HCT116 (cell line): Measurements from ENCODE around the gene SUSD5. TPM values are rescaled to one million over a fixed set of nuclear protein-coding genes. Genes with fewer than 3 reads are reported as not detected.

Source experiments
- ATAC-seq: fragments of 200-7000 bp; cut with Tn5 transposase; 2 replicates; pipeline ENCODE4 v1.9.1; 2020; ENCODE audit warnings: mild to moderate bottlenecking, moderate library complexity
- BruUV-seq: library from RNA; stranded (reverse); fragments of 400-500 nt; replicated peaks from 2 replicates; lab custom pipeline; 2021; lab: Mats Ljungman, UMichigan
- CTCF ChIA-PET: fragments of 300-600 bp; sonication (Branson Sonifier 250); formaldehyde crosslinking; loops from one replicate; lab custom pipeline; 2021; ENCODE audit warnings: antibody characterized with exemption; lab: Charles Lee
- POLR2A ChIA-PET: fragments of 300-600, 350-600 bp; sonication (Branson Sonifier 250); formaldehyde crosslinking; loops from one replicate; lab custom pipeline; 2021; ENCODE audit warnings: antibody characterized with exemption; lab: Charles Lee
- RAD21 ChIA-PET, 2 experiments: fragments of 300-600 bp; sonication (Branson Sonifier 250); formaldehyde crosslinking; loops; one replicate each; lab custom pipeline; 2023; ENCODE audit warnings: low total read pairs in 2 of 2; ENCODE audit not compliant: uncharacterized antibody in 2 of 2, unreplicated experiment in 2 of 2, low non-redundant PET in 1 of 2; lab: Charles Lee
- DNase-seq: peaks from one replicate; pipeline ENCODE4 v3.0.0-alpha.2; 2010; ENCODE audit warnings: low read depth, low spot score
- H2AFZ ChIP-seq: fragments of 200-600 bp; shearing (Covaris generic), sonication (generic); 2 replicates; pipeline ENCODE4 v1.6.1; 2017; ENCODE audit warnings: low read depth, mixed run types, mixed read lengths, antibody characterized with exemption, low read length; ENCODE audit not compliant: poor library complexity, severe bottlenecking
- H3K27ac ChIP-seq: 2 replicates; pipeline ENCODE4 v1.5.1; 2012; ENCODE audit warnings: low read depth, low read length
- H3K27me3 ChIP-seq: fragments of 200-600 bp; sonication (generic); 2 replicates; pipeline ENCODE4 v1.6.1; 2016; ENCODE audit warnings: mixed run types, low read length, mixed read lengths; ENCODE audit not compliant: insufficient read depth
- H3K36me3 ChIP-seq, 2 experiments: fragments of 200-500 bp in 1 of 2; fragments of 200-600 bp in 1 of 2; sonication (Bioruptor generic) in 1 of 2; sonication (generic) in 1 of 2; 2 replicates each; pipeline versions ENCODE4 v1.5.1 to v1.6.1; 2014 to 2016; ENCODE audit warnings: low read length in 2 of 2, inconsistent platforms in 1 of 2, mixed read lengths in 1 of 2, mixed run types in 1 of 2; ENCODE audit not compliant: insufficient read depth in 2 of 2, control insufficient read depth in 1 of 2
- H3K4me1 ChIP-seq, 2 experiments: fragments of 200-600 bp in 1 of 2; sonication (generic) in 1 of 2; 2 replicates each; pipeline versions ENCODE4 v1.5.1 to v1.6.1; 2012 to 2017; ENCODE audit warnings: low read length in 2 of 2, inconsistent platforms in 1 of 2, mild to moderate bottlenecking in 1 of 2, mixed read lengths in 1 of 2, mixed run types in 1 of 2, moderate library complexity in 1 of 2; ENCODE audit not compliant: insufficient read depth in 2 of 2, control insufficient read depth in 1 of 2
- H3K4me2 ChIP-seq: fragments of 200-600 bp; sonication (generic); 2 replicates; pipeline ENCODE4 v1.6.1; 2017; ENCODE audit warnings: mixed run types, low read length, mixed read lengths
- H3K4me3 ChIP-seq, 2 experiments: fragments of 200-600 bp in 1 of 2; sonication (generic) in 1 of 2; replicated peaks in 1 of 2; 2 replicates each; pipeline ENCODE4 v1.5.1; 2011 to 2016; ENCODE audit warnings: low read length in 2 of 2, control low read depth in 1 of 2, low read depth in 1 of 2, mild to moderate bottlenecking in 1 of 2, mixed read lengths in 1 of 2, mixed run types in 1 of 2
- H3K79me2 ChIP-seq: fragments of 200-600 bp; sonication (generic); 2 replicates; pipeline ENCODE4 v1.6.1; 2017; ENCODE audit warnings: mild to moderate bottlenecking, mixed run types, low read length, moderate library complexity, mixed read lengths; ENCODE audit not compliant: insufficient read depth
- H3K9ac ChIP-seq: fragments of 200-600 bp; sonication (generic); 2 replicates; pipeline ENCODE4 v1.6.1; 2016; ENCODE audit warnings: low read length, mixed read lengths
- H3K9me2 ChIP-seq: fragments of 200-600 bp; sonication (generic), shearing (Covaris generic); 2 replicates; pipeline ENCODE4 v1.6.1; 2017; ENCODE audit warnings: mixed run types, mild to moderate bottlenecking, moderate library complexity; ENCODE audit not compliant: insufficient read depth
- H3K9me3 ChIP-seq, 2 experiments: fragments of 200-500 bp in 1 of 2; fragments of 200-600 bp in 1 of 2; sonication (Bioruptor generic) in 1 of 2; sonication (generic) in 1 of 2; 2 replicates each; pipeline ENCODE4 v1.6.1; 2014 to 2017; ENCODE audit warnings: low read length in 2 of 2, mixed read lengths in 2 of 2, inconsistent platforms in 1 of 2, low read depth in 1 of 2, mild to moderate bottlenecking in 1 of 2, mixed run types in 1 of 2, moderate library complexity in 1 of 2; ENCODE audit not compliant: control insufficient read depth in 1 of 2, insufficient read depth in 1 of 2
- H4K20me1 ChIP-seq: fragments of 200-600 bp; sonication (generic), shearing (Covaris generic); 2 replicates; pipeline ENCODE4 v1.6.1; 2017; ENCODE audit warnings: mixed run types, mild to moderate bottlenecking, moderate library complexity; ENCODE audit not compliant: insufficient read depth
- CEBPB ChIP-seq: IDR thresholded peaks from 2 replicates; pipeline ENCODE4 v1.6.1; 2012; ENCODE audit warnings: low read depth
- ELF1 ChIP-seq: IDR thresholded peaks from 2 replicates; pipeline ENCODE4 v1.6.1; 2012; ENCODE audit warnings: low read depth, borderline replicate concordance
- EZH2 ChIP-seq: fragments of 200-600 bp; sonication (generic); IDR thresholded peaks from 2 replicates; pipeline ENCODE4 v1.6.1; 2017; ENCODE audit warnings: antibody characterized with exemption, mixed run types
- EZH2phosphoT487 ChIP-seq: fragments of 200-600 bp; IDR thresholded peaks from 2 replicates; pipeline ENCODE4 v1.6.1; 2018; ENCODE audit warnings: antibody characterized with exemption, borderline replicate concordance
- FOSL1 ChIP-seq: IDR thresholded peaks from 2 replicates; pipeline ENCODE4 v1.6.1; 2012; ENCODE audit warnings: low read depth
- POLR2A ChIP-seq: IDR thresholded peaks from 2 replicates; pipeline ENCODE4 v1.7.0; 2011; ENCODE audit warnings: borderline replicate concordance; ENCODE audit not compliant: insufficient read depth, insufficient read length; ENCODE audit errors: extremely low read depth
- POLR2AphosphoS5 ChIP-seq: IDR thresholded peaks from 2 replicates; pipeline ENCODE4 v1.6.1; 2011; ENCODE audit warnings: mild to moderate bottlenecking, low read depth, low read length, moderate library complexity
- SIN3A ChIP-seq: IDR thresholded peaks from 2 replicates; pipeline ENCODE4 v1.6.1; 2012; ENCODE audit warnings: low read depth
- SP1 ChIP-seq: IDR thresholded peaks from 2 replicates; pipeline ENCODE4 v1.6.1; 2012; ENCODE audit warnings: low read depth
- SRF ChIP-seq: IDR thresholded peaks from 2 replicates; pipeline ENCODE4 v1.6.1; 2012; ENCODE audit warnings: low read depth
- TCF7L2 ChIP-seq: IDR thresholded peaks from 2 replicates; pipeline ENCODE4 v1.7.0; 2011; ENCODE audit warnings: borderline replicate concordance, inconsistent platforms; ENCODE audit not compliant: insufficient read depth, insufficient read length; ENCODE audit errors: extremely low read depth
- YY1 ChIP-seq: IDR thresholded peaks from 2 replicates; pipeline ENCODE4 v1.6.1; 2011; ENCODE audit warnings: low read length, low read depth, moderate library complexity, mild to moderate bottlenecking; ENCODE audit not compliant: insufficient replicate concordance; ENCODE audit errors: extremely low read depth
- ZBTB33 ChIP-seq: IDR thresholded peaks from 2 replicates; pipeline ENCODE4 v1.6.1; 2011; ENCODE audit warnings: mild to moderate bottlenecking, low read length, moderate library complexity; ENCODE audit not compliant: insufficient replicate concordance; ENCODE audit errors: extremely low read depth
- ZFX ChIP-seq: fragments of 450-650 bp; IDR thresholded peaks from 2 replicates; pipeline ENCODE4 v1.6.1; 2017
- intact Hi-C: fragments of 100-400 bp; cut with micrococcal nuclease; formaldehyde crosslinking; loops from 2 replicates; pipeline ENCODE4 v1.10.0; 2022
- total RNA-seq: library from RNA; stranded (reverse); gene quantifications from one replicate; pipeline ENCODE4 v1.2.1, GENCODE V29; 2021; ENCODE audit not compliant: unreplicated experiment
- TF ChIP-seq, protein P1 (sequence below): IDR thresholded peaks from 2 replicates; pipeline ENCODE4 v1.6.1; 2012
- TF ChIP-seq, protein P2 (sequence below): IDR thresholded peaks from 2 replicates; pipeline ENCODE4 v1.6.1; 2012

Gene SUSD5
- total RNA-seq, 1 experiment from 2014 or later, result not detected

DNA sequence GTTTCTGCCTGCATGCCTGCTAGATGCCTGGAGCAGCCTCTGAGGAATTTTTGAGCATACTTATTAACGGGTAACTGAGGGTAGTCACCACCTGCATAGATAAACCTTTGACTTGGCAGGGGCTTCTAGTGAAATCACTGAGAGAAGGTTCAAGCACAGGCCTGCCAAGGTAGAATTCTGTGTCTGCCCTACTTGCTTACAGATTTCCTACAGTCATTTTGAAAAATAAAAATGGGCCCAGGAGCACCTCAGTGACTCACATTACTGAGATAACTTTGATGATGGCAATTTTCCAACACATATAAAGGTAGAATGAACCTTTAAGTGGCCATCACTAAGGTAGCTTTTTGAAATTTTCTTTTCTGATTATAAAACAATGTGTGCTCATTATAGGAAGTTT is 94.0 kb downstream of the SUSD5 start:
- Histone ChIP-seq H3K27me3 (no peaks in the 10 kb centered on the region), H3K79me2 (no peaks in the 10 kb centered on the region), H3K4me1 (peaks cover 0 to 2% of the 10 kb centered on the region in 2 experiments; a peak in 1 of 4 replicates), H3K9ac (no peak overlapping the region), H3K9me3 (no peaks in the 10 kb centered on the region), H3K4me2 (no peak overlapping the region), H3K36me3 (peaks cover 15 to 28% of the 10 kb centered on the region in 2 experiments; a peak in 3 of 4 replicates), H3K9me2 (no peaks in the 10 kb centered on the region), H3K27ac (no peak overlapping the region), H2AFZ (no peak overlapping the region), H3K4me3 (no peak overlapping the region), H4K20me1 (no peaks in the 10 kb centered on the region)
- no TSS peak for BruUV-seq
- DNase-seq (no peak), ATAC-seq (no peak)
- ChIA-PET RAD21 (no interaction called here), POLR2A (interaction anchor here (1.0 kb wide), 1 partner anchor 11 kb away, joined by 3 read pairs; the partner anchor contains the start of gene CRTAP), CTCF (no interaction called here)
- TF ChIP-seq EZH2 (no peak), ELF1 (no peak), FOSL1 (no peak), CEBPB (no peak), SIN3A (no peak), TCF7L2 (no peak), POLR2A (no peak), ZBTB33 (no peak), SP1 (no peak), EZH2phosphoT487 (no peak), ZFX (no peak), POLR2AphosphoS5 (no peak), SRF (no peak), YY1 (no peak)
- TF ChIP-seq, protein P1, sequence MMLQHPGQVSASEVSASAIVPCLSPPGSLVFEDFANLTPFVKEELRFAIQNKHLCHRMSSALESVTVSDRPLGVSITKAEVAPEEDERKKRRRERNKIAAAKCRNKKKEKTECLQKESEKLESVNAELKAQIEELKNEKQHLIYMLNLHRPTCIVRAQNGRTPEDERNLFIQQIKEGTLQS, result no peak
- TF ChIP-seq, protein P2, sequence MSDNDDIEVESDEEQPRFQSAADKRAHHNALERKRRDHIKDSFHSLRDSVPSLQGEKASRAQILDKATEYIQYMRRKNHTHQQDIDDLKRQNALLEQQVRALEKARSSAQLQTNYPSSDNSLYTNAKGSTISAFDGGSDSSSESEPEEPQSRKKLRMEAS, result no peak
- intact Hi-C loops, result no loop called here
